Panc1 (cell line): Measurements from ENCODE around the gene GBF1.

Source experiments
- POLR2AphosphoS5 ChIP-seq: IDR thresholded peaks from 2 replicates; pipeline ENCODE4 v1.6.1; 2012; ENCODE audit warnings: mild to moderate bottlenecking, low read depth, low read length, moderate library complexity
- TCF7L2 ChIP-seq: IDR thresholded peaks from 2 replicates; pipeline ENCODE4 v1.6.1; 2011; ENCODE audit warnings: mild to moderate bottlenecking, low read depth, low read length, inconsistent platforms
- TF ChIP-seq, protein P1 (sequence below): fragments of 450-650 bp; IDR thresholded peaks from 2 replicates; pipeline ENCODE4 v1.5.1; 2017; ENCODE audit warnings: mild to moderate bottlenecking

DNA sequence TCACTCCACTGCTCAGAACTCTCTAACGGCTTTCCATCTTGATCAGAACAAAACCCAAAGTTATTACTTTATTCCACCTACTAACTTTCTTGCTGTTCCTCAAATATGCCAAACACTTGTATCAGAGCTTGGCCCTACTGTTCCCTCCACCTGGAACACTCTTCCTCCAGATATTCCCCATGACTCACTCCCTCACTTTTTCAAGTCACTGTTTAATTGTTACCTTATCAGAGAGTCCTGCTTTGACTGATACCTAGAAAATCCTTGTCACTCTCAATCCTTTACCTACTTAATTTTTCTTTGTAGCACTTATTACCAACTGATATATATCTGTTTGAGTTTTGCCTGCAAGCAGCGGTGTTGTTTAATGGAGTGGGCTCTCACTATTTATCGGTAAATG, 144.6 kb downstream of the GBF1 start:
- TF ChIP-seq POLR2AphosphoS5 (no peak), TCF7L2 (no peak)
- TF ChIP-seq, protein P1, sequence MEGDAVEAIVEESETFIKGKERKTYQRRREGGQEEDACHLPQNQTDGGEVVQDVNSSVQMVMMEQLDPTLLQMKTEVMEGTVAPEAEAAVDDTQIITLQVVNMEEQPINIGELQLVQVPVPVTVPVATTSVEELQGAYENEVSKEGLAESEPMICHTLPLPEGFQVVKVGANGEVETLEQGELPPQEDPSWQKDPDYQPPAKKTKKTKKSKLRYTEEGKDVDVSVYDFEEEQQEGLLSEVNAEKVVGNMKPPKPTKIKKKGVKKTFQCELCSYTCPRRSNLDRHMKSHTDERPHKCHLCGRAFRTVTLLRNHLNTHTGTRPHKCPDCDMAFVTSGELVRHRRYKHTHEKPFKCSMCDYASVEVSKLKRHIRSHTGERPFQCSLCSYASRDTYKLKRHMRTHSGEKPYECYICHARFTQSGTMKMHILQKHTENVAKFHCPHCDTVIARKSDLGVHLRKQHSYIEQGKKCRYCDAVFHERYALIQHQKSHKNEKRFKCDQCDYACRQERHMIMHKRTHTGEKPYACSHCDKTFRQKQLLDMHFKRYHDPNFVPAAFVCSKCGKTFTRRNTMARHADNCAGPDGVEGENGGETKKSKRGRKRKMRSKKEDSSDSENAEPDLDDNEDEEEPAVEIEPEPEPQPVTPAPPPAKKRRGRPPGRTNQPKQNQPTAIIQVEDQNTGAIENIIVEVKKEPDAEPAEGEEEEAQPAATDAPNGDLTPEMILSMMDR, result no peak
